Smooth muscle cell (in vitro differentiated cells): Measurements from ENCODE around the gene SART1. TPM values are rescaled to one million over a fixed set of nuclear protein-coding genes. Genes with fewer than 3 reads are reported as not detected.

Source experiments
- DNase-seq: peaks from one replicate; lab custom pipeline; 2025; ENCODE audit not compliant: unreplicated experiment; lab: John Stamatoyannopoulos, UW
- H2AFZ ChIP-seq: fragments of 200-600 bp; sonication (generic); 2 replicates; pipeline ENCODE4 v1.6.0; 2016; ENCODE audit warnings: antibody characterized with exemption, low read depth, mild to moderate bottlenecking
- H3F3A ChIP-seq: fragments of 200-600 bp; sonication (generic); 2 replicates; pipeline ENCODE4 v1.6.0; 2017; ENCODE audit warnings: antibody characterized with exemption, low read depth
- H3K27ac ChIP-seq: fragments of 200-600 bp; sonication (generic); 2 replicates; pipeline ENCODE4 v1.5.1; 2016; ENCODE audit warnings: low read depth, mild to moderate bottlenecking
- H3K27me3 ChIP-seq: fragments of 200-600 bp; sonication (generic); 2 replicates; pipeline ENCODE4 v1.6.1; 2016; ENCODE audit warnings: low read depth, mild to moderate bottlenecking
- H3K36me3 ChIP-seq: fragments of 200-600 bp; sonication (generic); 2 replicates; pipeline ENCODE4 v1.5.1; 2016; ENCODE audit warnings: low read depth
- H3K4me1 ChIP-seq: fragments of 200-600 bp; sonication (generic); 2 replicates; pipeline ENCODE4 v1.5.1; 2016; ENCODE audit warnings: low read depth
- H3K4me2 ChIP-seq: fragments of 200-600 bp; sonication (generic); 2 replicates; pipeline ENCODE4 v1.6.0; 2016; ENCODE audit warnings: mild to moderate bottlenecking
- H3K4me3 ChIP-seq: fragments of 200-600 bp; sonication (generic); 2 replicates; pipeline ENCODE4 v1.5.1; 2016; ENCODE audit warnings: mild to moderate bottlenecking
- H3K79me2 ChIP-seq: fragments of 200-600 bp; sonication (generic); 2 replicates; pipeline ENCODE4 v1.6.0; 2016; ENCODE audit warnings: low read depth, mild to moderate bottlenecking
- H3K9ac ChIP-seq: fragments of 200-600 bp; sonication (generic); 2 replicates; pipeline ENCODE4 v1.6.0; 2016; ENCODE audit warnings: low read depth
- H3K9me3 ChIP-seq: fragments of 200-600 bp; sonication (generic); replicated peaks from 2 replicates; pipeline ENCODE4 v1.5.1; 2016; ENCODE audit warnings: low read depth
- H4K20me1 ChIP-seq: fragments of 200-600 bp; sonication (generic); 2 replicates; pipeline ENCODE4 v1.6.0; 2016; ENCODE audit warnings: low read depth
- WGBS: methylation state at CpG from one replicate; pipeline ENCODE4 v1.1.7; 2016; ENCODE audit warnings: low lambda C conversion rate; 5-methylcytosine and 5-hydroxymethylcytosine counted together
- polyA plus RNA-seq: library from polyadenylated mRNA; unstranded; fragments of >200 nt; fragmentation: Nextera tagmentation; extraction: Ambion mirVana; gene quantifications from 2 replicates; pipeline ENCODE4 v1.2.1, GENCODE V29; 2016
- total RNA-seq: library from RNA; depleted of rRNA; stranded (reverse); fragments of >200 nt; gene quantifications from 2 replicates; pipeline ENCODE4 v1.2.3, GENCODE V29; 2014
- TF ChIP-seq, protein P1 (sequence below): fragments of 200-600 bp; sonication (generic); IDR thresholded peaks from 2 replicates; pipeline ENCODE4 v1.5.1; 2017; ENCODE audit warnings: borderline replicate concordance, mild to moderate bottlenecking, antibody characterized with exemption; ENCODE audit not compliant: insufficient read depth, poor library complexity, severe bottlenecking

Gene SART1
- total and polyA plus RNA-seq, 2 experiments from 2014 or later: 22.5 to 62.5 TPM

DNA sequence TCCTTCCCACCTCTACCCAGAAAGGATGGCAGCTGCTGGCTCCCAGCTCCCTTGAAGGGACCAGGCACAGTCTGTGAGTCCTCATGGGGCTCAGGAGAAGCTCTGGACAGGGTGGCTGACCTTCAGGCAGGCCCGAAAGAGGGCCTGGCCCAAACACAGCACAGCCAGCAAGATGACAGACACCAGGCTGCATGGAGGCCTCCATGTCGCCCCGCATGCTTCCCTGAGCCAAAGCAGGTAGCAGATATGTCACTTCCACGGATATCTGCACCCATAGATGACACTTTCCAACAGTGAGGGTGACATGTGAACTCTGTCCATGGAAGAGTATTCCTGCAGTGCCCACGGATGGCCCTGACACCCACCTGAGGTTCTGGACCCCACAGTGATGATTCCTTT lies 22.1 kb downstream of the SART1 start:
- H3K9me3 ChIP-seq: no peaks in the 10 kb centered on the region
- no peak overlapping the region for H3K4me2 ChIP-seq
- no peaks in the 10 kb centered on the region for H3K4me1 ChIP-seq
- no peak overlapping the region for H2AFZ ChIP-seq
- H3K4me3 ChIP-seq: no peak overlapping the region
- 88% methylated on average over 5 of the region's 5 CpGs for WGBS
- H3K79me2 ChIP-seq: no peaks in the 10 kb centered on the region
- H3K36me3 ChIP-seq: no peaks in the 10 kb centered on the region
- no peaks in the 10 kb centered on the region for H3K27me3 ChIP-seq
- DNase-seq: no peak
- H4K20me1 ChIP-seq: no peaks in the 10 kb centered on the region
- no peaks in the 10 kb centered on the region for H3F3A ChIP-seq
- TF ChIP-seq, protein P1, sequence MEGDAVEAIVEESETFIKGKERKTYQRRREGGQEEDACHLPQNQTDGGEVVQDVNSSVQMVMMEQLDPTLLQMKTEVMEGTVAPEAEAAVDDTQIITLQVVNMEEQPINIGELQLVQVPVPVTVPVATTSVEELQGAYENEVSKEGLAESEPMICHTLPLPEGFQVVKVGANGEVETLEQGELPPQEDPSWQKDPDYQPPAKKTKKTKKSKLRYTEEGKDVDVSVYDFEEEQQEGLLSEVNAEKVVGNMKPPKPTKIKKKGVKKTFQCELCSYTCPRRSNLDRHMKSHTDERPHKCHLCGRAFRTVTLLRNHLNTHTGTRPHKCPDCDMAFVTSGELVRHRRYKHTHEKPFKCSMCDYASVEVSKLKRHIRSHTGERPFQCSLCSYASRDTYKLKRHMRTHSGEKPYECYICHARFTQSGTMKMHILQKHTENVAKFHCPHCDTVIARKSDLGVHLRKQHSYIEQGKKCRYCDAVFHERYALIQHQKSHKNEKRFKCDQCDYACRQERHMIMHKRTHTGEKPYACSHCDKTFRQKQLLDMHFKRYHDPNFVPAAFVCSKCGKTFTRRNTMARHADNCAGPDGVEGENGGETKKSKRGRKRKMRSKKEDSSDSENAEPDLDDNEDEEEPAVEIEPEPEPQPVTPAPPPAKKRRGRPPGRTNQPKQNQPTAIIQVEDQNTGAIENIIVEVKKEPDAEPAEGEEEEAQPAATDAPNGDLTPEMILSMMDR: no peak
- H3K9ac ChIP-seq: no peak overlapping the region
- no peak overlapping the region for H3K27ac ChIP-seq

DNA sequence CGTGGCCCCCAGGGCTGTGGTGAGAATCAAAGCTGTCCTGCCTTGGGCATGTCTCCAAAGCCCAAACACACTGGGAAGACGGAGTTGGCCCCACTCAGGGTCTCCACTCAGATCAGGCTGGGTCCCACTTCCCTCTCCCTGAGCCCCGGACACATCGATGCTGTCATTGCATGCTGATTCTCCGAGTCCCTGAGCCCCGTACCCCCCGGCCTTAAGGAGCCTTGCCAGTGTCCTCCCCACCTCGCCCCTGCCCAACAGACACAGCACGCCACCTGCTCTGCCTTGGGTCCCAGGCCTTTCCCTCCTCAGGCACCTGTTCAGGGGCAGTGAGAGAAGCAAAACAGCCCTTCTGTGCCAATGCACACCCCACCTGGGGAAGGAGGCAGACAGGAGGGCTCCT lies 25.8 kb downstream of the SART1 start:
- 90% methylated on average over 9 of the region's 9 CpGs for WGBS
- no peaks in the 10 kb centered on the region for H3K79me2 ChIP-seq
- H3K4me3 ChIP-seq: no peak overlapping the region
- no peaks in the 10 kb centered on the region for H3K27me3 ChIP-seq
- H3K4me2 ChIP-seq: no peak overlapping the region
- H3F3A ChIP-seq: no peaks in the 10 kb centered on the region
- no peaks in the 10 kb centered on the region for H3K4me1 ChIP-seq
- no peaks in the 10 kb centered on the region for H3K36me3 ChIP-seq
- H4K20me1 ChIP-seq: no peaks in the 10 kb centered on the region
- TF ChIP-seq, protein P1: no peak
- no peak overlapping the region for H2AFZ ChIP-seq
- no peaks in the 10 kb centered on the region for H3K9me3 ChIP-seq
- no peak overlapping the region for H3K27ac ChIP-seq
- no peak for DNase-seq
- H3K9ac ChIP-seq: no peak overlapping the region

DNA sequence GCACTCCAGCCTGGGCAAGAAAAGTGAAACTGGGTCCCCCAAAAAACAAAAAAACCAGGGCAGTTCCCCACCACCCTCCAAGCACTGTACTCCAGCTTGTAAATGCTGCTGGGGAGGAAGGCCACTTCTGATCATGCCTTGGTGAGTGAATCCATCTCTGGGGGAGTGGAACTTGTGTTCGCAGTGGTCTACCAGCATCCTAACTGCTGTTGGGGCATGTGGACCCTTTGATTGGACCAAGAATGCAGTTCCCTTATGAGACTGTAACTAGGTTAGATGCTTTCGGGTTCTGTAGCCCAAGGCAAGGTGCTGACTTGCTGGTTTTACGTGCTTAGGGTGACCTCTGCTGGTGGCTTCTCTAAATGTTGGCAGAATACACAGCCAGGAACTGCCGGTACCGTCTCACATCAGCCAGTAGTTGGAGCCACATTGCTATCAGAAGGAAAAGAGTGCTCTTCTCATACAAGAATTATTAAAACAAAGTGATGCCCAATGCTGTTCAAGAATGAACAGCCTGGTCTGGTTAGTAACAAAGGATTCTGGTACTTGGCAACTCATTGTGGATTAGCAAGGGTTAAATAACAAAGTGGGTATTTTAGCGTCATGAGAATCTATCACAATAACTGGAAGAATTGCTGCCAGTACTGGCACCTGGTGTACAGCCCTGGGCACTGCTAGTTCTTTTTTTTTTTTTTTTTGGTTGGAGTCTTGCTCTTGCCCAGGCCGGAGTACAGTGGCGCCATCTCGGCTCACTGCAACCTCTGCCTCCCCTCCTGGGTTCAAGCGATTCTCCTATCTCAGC lies 27.5 kb downstream of the SART1 start:
- Histone ChIP-seq H3K4me2 (no peak overlapping the region), H3K79me2 (no peaks in the 10 kb centered on the region), H3K9ac (no peak overlapping the region), H3F3A (no peaks in the 10 kb centered on the region), H3K36me3 (no peaks in the 10 kb centered on the region), H3K27me3 (no peaks in the 10 kb centered on the region), H3K4me3 (no peak overlapping the region), H3K27ac (no peak overlapping the region), H4K20me1 (no peaks in the 10 kb centered on the region), H3K4me1 (no peaks in the 10 kb centered on the region), H2AFZ (no peak overlapping the region), H3K9me3 (no peaks in the 10 kb centered on the region)
- peak; percentile 44 for DNase-seq
- TF ChIP-seq, protein P1: peak; percentile 87
- WGBS: 44% methylated on average over 10 of the region's 10 CpGs

DNA sequence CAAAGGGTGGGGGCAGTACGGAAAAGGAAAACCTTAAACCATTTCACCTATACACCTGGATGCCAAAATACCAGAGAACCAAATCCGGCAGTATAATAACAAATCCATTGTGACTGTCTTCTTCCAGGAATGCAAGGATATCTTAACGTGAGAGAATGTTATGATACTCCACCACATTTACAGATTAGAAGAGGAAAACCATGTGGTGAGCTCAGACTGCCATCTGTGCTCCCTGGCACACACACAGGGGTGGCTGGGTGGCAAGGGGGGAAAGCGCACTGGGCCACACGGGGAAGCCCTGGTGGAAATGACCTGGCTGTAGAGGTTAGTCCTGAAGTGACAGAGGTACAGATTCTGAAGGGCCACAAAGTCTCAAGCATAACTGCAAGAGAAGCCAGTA lies 30.5 kb downstream of the SART1 start:
- H4K20me1 ChIP-seq: no peaks in the 10 kb centered on the region
- no peaks in the 10 kb centered on the region for H3K36me3 ChIP-seq
- H3K4me3 ChIP-seq: no peak overlapping the region
- no peaks in the 10 kb centered on the region for H3K27me3 ChIP-seq
- H3K9ac ChIP-seq: no peak overlapping the region
- TF ChIP-seq, protein P1: no peak
- no peaks in the 10 kb centered on the region for H3K79me2 ChIP-seq
- no peak for DNase-seq
- H3K27ac ChIP-seq: no peak overlapping the region
- H3K9me3 ChIP-seq: no peaks in the 10 kb centered on the region
- no peaks in the 10 kb centered on the region for H3F3A ChIP-seq
- H2AFZ ChIP-seq: no peak overlapping the region
- H3K4me1 ChIP-seq: no peaks in the 10 kb centered on the region
- no peak overlapping the region for H3K4me2 ChIP-seq
- 93% methylated on average over 5 of the region's 5 CpGs for WGBS
